OCI-LY1 (cell line): ENCODE data around the gene MFSD11.

ENCODE experiments used
- CTCF ChIP-seq: fragments of 200-600 bp; sonication (generic), shearing (Covaris generic); IDR thresholded peaks from 2 replicates; pipeline ENCODE4 v1.5.1; 2017; ENCODE audit warnings: mild to moderate bottlenecking, antibody characterized with exemption, low read length, moderate library complexity, mixed read lengths
- EZH2 ChIP-seq: fragments of 200-600 bp; sonication (generic), shearing (Covaris generic); IDR thresholded peaks from 2 replicates; pipeline ENCODE4 v1.8.0; 2017; ENCODE audit warnings: borderline replicate concordance, mixed run types, mild to moderate bottlenecking, antibody characterized with exemption, low read length, moderate library complexity, mixed read lengths

DNA sequence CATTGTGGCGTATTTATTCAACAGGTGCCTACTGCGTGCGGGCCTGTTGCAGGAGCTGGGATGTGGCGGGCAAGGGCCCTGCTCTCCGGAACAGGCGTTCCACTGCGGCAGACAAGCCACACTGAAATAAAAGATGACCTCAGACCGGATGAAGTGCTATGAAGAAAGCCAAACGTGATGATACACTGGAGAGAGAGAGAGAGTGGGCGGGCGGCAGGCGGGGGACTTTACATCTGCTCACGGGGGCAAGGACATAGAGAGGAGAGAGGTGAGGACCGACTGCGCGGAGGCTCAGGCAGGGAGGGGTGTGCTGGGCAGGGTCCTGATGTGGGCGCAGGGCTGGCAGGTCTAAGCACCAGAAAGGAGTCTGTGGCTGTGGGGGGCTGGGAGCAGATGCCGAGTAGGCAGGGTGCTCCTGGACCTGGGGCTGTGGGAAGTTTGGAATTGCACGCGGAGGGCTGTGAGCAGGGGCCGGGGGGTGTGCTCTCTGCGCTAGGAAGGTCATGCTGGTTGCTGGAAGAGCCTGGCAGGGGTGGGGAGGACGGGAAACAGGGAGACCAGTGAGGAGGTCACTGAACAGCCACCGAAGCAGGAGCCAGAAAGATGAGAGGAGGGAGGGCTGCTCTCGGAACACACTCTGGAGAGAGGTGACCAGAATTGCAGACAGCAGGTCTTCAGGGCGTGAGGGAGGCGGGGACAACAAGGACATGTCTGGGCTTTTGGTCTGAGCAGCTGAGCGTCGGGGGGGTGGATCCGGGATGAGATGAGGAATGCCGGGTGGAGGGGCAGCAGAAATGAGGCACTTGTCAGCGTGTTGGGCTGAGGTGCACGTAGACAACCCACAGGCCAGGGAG lies 37.1 kb upstream of the MFSD11 start:
- TF ChIP-seq CTCF (no peak), EZH2 (no peak)
